Measurements from ENCODE around the gene BIVM. TPM values are rescaled to one million over a fixed set of nuclear protein-coding genes. Genes with fewer than 3 reads are reported as not detected.

BIVM gene
- total and polyA plus RNA-seq, 4 donors, result 7.4 to 17.8 (median 11.3) TPM

DNA sequence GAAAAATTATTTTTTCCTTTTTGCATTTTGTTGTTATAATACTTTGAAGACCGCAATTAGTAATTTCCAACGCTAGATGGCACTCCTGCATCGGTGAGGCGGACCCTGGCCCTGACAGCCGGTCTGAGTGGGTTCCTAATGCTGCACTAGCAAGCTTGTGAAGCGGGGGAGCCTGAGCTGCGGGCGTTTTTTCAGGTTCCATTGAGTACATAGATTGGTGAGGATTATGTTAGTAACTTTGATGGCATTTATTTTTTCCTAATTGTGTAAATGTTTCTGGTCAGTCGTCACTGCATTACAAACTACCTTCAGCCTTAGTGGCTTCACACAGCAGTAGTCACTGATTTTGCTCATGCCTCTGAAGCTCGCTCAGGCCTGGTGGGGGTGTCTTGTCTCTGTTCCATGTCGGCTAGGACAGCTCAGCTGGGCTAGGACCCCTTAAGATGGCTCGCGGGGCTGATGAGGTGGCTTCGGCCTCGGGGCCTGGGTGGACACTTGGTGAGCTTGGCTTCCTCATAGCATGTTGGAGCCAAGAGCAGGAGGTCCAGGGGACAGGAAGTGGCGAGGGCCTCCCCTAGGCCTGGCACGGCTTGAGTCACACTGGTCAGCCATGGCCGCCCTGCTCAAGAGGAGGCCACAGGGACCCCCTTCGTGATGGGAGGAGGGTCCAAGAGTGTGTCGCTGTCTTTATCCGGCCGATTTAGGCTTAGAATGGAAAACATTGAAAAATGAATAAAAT lies 71.9 kb downstream of the BIVM start:
- 56% methylated on average over 22 of the region's 22 CpGs for WGBS
- Histone ChIP-seq H3K27ac (ENCODE audit: low read depth in 1 of 2, low read length in 2 of 2) (no peak overlapping the region), H3K36me3 (ENCODE audit: control insufficient read depth in 4 of 4, insufficient read depth in 3 of 4, low read depth in 1 of 4, low read length in 3 of 4) (peaks cover 12 to 67% (median 60%) of the 10 kb centered on the region in 4 donors), H3K9ac (ENCODE audit: low read depth in 1 of 2, low read length in 2 of 2) (no peak overlapping the region), H3K9me3 (ENCODE audit: control insufficient read depth in 4 of 4, low read length in 3 of 4) (no peaks in the 10 kb centered on the region), H3K4me3 (ENCODE audit: low read depth in 1 of 3, low read length in 3 of 3) (no peak overlapping the region), H3K27me3 (ENCODE audit: control insufficient read depth in 4 of 4, insufficient read depth in 4 of 4, low read length in 3 of 4) (no peaks in the 10 kb centered on the region), H3K4me1 (ENCODE audit: control insufficient read depth in 4 of 4, insufficient read depth in 4 of 4, low read length in 3 of 4) (peaks cover 0 to 4% (median 2%) of the 10 kb centered on the region in 4 donors)
- DNase-seq (ENCODE audit: low spot score), result peak; percentile 44
- peak; percentile 90 to 91 for TF ChIP-seq RAD21 (IDR thresholded peaks at IDR 0.05)
- TF ChIP-seq, protein P1, sequence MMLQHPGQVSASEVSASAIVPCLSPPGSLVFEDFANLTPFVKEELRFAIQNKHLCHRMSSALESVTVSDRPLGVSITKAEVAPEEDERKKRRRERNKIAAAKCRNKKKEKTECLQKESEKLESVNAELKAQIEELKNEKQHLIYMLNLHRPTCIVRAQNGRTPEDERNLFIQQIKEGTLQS (IDR thresholded peaks at IDR 0.05), result no peak
- peak; percentile 73 for TF ChIP-seq CTCF (IDR thresholded peaks at IDR 0.05; ENCODE audit: low read depth, low read length, missing input control)
- TF ChIP-seq SP1 (IDR thresholded peaks at IDR 0.05), result no peak
- no peak for TF ChIP-seq YY1 (IDR thresholded peaks at IDR 0.05)
- TF ChIP-seq FOXA2 (IDR thresholded peaks at IDR 0.05), result no peak
- TF ChIP-seq NR2F2 (IDR thresholded peaks at IDR 0.05), result no peak
- TF ChIP-seq EGR1 (IDR thresholded peaks at IDR 0.05; ENCODE audit: low read depth in 2 of 2), result no peak
- TF ChIP-seq, protein P2, sequence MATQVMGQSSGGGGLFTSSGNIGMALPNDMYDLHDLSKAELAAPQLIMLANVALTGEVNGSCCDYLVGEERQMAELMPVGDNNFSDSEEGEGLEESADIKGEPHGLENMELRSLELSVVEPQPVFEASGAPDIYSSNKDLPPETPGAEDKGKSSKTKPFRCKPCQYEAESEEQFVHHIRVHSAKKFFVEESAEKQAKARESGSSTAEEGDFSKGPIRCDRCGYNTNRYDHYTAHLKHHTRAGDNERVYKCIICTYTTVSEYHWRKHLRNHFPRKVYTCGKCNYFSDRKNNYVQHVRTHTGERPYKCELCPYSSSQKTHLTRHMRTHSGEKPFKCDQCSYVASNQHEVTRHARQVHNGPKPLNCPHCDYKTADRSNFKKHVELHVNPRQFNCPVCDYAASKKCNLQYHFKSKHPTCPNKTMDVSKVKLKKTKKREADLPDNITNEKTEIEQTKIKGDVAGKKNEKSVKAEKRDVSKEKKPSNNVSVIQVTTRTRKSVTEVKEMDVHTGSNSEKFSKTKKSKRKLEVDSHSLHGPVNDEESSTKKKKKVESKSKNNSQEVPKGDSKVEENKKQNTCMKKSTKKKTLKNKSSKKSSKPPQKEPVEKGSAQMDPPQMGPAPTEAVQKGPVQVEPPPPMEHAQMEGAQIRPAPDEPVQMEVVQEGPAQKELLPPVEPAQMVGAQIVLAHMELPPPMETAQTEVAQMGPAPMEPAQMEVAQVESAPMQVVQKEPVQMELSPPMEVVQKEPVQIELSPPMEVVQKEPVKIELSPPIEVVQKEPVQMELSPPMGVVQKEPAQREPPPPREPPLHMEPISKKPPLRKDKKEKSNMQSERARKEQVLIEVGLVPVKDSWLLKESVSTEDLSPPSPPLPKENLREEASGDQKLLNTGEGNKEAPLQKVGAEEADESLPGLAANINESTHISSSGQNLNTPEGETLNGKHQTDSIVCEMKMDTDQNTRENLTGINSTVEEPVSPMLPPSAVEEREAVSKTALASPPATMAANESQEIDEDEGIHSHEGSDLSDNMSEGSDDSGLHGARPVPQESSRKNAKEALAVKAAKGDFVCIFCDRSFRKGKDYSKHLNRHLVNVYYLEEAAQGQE (IDR thresholded peaks at IDR 0.05), result no peak
- no peak for TF ChIP-seq FOXA1 (IDR thresholded peaks at IDR 0.05)
- TF ChIP-seq RXRA (IDR thresholded peaks at IDR 0.05), result no peak
- no peak for TF ChIP-seq JUND (IDR thresholded peaks at IDR 0.05)
- no peak for TF ChIP-seq ZBTB33 (IDR thresholded peaks at IDR 0.05)
- no peak for TF ChIP-seq HNF4G (IDR thresholded peaks at IDR 0.05)
- no peak for TF ChIP-seq TAF1 (conservative IDR thresholded peaks at IDR 0.05)

- H3K9me3 ChIP-seq (ENCODE audit: control insufficient read depth in 4 of 4, low read length in 3 of 4), result no peaks in the 10 kb centered on the region
These were observed 73.2 kb downstream of the BIVM start for GRCh38 chr13:102872131-102872530.

More at GRCh38 chr13:102872131-102872530, 73.2 kb downstream of the BIVM start:
- Histone ChIP-seq H3K4me1 (ENCODE audit: control insufficient read depth in 4 of 4, insufficient read depth in 4 of 4, low read length in 3 of 4) (peaks cover 0 to 4% (median 2%) of the 10 kb centered on the region in 4 donors), H3K27me3 (ENCODE audit: control insufficient read depth in 4 of 4, insufficient read depth in 4 of 4, low read length in 3 of 4) (no peaks in the 10 kb centered on the region), H3K4me3 (ENCODE audit: low read depth in 1 of 3, low read length in 3 of 3) (no peak overlapping the region), H3K36me3 (ENCODE audit: control insufficient read depth in 4 of 4, insufficient read depth in 3 of 4, low read depth in 1 of 4, low read length in 3 of 4) (peaks cover 10 to 66% (median 57%) of the 10 kb centered on the region in 4 donors), H3K27ac (ENCODE audit: low read depth in 1 of 2, low read length in 2 of 2) (no peak overlapping the region), H3K9ac (ENCODE audit: low read depth in 1 of 2, low read length in 2 of 2) (no peak overlapping the region)
- TF ChIP-seq HNF4G (IDR thresholded peaks at IDR 0.05), result no peak
- TF ChIP-seq, protein P1 (IDR thresholded peaks at IDR 0.05), result no peak
- no peak for TF ChIP-seq SP1 (IDR thresholded peaks at IDR 0.05)
- DNase-seq (ENCODE audit: low spot score), result no peak
- WGBS, result 93% methylated on average over 7 of the region's 7 CpGs
